GM13977 (cell line): ENCODE results near the gene EGR4.

ENCODE experiments used
- DNase-seq: peaks from one replicate; pipeline ENCODE4 v3.0.0; 2012; ENCODE audit warnings: low spot score
- in situ Hi-C: fragments of 300-500 bp; cut with MboI; formaldehyde crosslinking; loops from one replicate; pipeline ENCODE4 v1.12.0; 2022; ENCODE audit warnings: low sequenced_read_pairs, low pct_unique_long_range_greater_than_20kb, mixed read lengths, inconsistent platforms; ENCODE audit not compliant: unreplicated experiment
- TF ChIP-seq, protein P1 (sequence below): IDR thresholded peaks from 2 replicates; pipeline ENCODE4 v1.5.1; 2012; ENCODE audit warnings: mild to moderate bottlenecking, control low read depth; ENCODE audit not compliant: insufficient read depth; ENCODE audit errors: extremely low read depth, missing control alignments

The EGR4 gene

DNA sequence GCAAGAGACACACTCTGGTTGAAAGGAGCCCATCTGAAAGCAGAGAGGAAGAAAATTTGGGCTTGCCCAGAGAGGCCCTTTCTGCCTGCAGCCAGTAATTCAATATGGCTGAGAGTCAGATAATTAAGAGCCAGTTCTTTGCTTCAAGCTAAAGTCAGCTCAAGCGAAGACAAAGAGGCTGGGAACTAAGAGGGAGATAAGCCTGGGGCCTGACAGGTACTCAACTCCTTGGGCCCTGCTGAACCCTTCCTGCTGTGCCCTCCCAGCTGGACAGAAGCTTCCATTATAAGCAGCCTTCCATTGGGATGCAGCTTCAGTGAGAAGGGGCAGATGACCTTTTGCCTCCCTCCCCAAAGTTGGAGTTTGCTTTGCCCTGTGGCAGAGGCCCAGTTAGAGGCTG is 21.1 kb downstream of the EGR4 start:
- in situ Hi-C loops, result no loop called here
- DNase-seq, result no peak
- TF ChIP-seq, protein P1, sequence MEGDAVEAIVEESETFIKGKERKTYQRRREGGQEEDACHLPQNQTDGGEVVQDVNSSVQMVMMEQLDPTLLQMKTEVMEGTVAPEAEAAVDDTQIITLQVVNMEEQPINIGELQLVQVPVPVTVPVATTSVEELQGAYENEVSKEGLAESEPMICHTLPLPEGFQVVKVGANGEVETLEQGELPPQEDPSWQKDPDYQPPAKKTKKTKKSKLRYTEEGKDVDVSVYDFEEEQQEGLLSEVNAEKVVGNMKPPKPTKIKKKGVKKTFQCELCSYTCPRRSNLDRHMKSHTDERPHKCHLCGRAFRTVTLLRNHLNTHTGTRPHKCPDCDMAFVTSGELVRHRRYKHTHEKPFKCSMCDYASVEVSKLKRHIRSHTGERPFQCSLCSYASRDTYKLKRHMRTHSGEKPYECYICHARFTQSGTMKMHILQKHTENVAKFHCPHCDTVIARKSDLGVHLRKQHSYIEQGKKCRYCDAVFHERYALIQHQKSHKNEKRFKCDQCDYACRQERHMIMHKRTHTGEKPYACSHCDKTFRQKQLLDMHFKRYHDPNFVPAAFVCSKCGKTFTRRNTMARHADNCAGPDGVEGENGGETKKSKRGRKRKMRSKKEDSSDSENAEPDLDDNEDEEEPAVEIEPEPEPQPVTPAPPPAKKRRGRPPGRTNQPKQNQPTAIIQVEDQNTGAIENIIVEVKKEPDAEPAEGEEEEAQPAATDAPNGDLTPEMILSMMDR, result no peak

DNA sequence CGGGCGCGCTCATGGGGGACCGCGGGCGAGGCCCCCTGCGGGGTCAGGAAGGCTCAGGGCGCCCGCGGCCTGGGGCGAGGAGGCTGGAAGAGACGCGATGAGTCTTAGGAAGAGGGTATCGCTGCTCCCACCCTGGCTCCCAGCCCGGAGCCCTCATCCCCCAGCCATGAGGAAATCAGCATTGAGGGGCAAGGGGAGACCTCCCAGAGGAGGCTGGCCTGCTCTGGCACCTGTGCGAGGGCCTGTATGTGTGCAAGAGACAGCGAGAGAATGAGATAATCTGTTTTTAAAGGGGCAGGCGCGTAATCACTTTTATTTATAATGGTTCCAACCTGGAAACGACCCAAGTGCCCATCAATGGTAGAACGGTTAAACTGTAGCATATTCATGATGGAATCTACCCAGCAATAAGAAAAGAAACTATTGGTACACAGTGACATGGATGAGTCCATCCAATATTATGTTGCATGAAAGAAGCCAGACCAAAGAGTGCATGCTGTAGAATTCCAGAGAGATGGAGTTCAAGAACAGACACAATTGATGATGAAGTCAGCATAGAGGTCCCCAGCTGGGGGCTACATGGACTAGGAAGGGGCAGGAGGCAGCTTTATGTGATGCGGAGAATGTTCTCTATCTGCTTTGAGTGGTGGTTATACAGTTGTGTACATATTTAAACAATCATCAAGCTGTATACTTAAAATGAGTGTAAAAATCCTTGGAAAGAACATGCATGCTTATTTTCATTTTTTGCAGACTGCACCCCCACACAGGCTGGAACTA is 23.5 kb downstream of the EGR4 start:
- no peak for DNase-seq
- in situ Hi-C loops, result no loop called here
- TF ChIP-seq, protein P1, result no peak

DNA sequence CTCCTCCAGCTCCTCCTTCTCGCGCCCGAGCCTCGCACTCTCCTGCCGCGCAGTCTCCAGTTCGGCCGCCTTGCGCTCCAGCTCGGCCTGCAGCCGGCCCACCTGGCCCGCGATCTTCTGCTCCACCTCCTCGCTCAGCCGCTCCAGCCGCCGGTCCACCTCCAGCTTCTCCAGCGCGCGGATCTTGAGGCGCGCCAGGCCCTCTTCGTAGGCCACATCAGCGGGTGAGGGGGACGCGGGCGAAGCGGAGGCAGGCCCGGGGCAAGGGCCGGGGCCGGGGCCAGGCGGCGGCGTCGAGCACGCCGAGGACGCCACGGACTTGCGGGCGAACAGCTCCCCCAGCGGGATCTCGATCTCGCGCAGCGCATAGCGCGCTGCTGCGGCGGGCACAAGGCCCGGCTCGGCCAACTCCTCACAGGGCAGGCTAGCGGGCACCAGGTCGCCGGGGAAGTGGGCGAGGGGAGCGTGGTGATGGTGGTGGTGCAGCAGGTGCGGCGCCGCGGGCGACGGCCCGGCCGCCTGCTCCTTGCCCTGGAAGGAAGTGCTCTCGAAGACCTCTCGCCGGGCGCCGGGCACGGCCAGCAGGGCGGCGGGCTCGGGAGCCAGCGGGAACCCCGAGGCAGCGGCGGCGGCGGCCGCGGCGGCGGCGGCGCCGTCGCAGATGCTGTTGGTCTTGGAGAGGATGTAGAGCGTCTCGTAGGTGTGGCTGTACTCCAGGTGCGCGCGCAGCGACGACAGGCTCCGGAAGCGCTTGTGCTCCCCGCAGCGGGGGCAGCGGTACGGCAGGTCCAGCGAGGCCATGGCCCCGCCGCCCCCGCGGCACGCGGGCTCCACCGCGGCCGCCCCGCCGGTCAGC is 24.3 kb downstream of the EGR4 start:
- peak; percentile 96 for DNase-seq
- in situ Hi-C loops, result no loop called here
- TF ChIP-seq, protein P1, result peak; percentile 26

DNA sequence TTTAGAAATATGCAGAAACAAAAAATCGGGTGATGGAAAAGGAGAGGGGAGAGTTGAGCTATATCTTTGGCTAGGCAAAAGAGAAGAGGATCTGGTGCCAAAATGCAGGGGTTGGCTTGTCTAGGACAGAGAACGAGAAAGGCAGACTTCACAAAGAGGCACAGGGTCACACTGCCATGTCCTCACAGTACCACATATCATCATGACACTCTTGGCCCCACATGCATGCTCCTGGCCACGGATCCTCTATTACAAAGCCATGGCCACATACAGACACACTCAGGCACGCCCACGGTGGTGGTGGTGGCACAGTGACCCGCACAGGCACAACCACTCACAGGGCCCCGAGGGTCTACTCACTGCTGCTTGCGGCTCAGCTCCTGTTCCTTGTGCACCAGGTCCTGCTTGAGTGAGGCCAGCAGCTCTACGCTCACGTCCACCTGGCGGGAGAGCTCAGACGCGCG is 24.9 kb downstream of the EGR4 start:
- in situ Hi-C loops, result no loop called here
- TF ChIP-seq, protein P1, result no peak
- no peak for DNase-seq

DNA sequence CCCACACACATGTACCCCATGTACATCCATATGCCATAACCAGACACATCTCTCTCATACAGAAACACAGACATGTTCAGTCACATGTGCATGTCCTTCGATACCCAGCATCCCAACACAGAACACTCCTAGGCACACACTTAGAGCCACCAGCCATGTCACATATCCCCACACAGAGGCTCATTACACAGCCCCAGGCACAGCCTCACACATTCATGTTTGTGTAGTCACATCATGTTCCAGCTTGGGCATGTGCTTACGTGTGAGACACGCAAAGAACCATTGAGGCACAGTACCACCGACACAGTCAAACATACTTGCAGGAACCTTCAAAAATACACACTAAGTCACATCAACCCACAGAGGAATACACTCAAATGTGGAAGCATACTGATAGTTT is 26.3 kb downstream of the EGR4 start:
- DNase-seq, result no peak
- in situ Hi-C loops, result no loop called here
- TF ChIP-seq, protein P1, result no peak

DNA sequence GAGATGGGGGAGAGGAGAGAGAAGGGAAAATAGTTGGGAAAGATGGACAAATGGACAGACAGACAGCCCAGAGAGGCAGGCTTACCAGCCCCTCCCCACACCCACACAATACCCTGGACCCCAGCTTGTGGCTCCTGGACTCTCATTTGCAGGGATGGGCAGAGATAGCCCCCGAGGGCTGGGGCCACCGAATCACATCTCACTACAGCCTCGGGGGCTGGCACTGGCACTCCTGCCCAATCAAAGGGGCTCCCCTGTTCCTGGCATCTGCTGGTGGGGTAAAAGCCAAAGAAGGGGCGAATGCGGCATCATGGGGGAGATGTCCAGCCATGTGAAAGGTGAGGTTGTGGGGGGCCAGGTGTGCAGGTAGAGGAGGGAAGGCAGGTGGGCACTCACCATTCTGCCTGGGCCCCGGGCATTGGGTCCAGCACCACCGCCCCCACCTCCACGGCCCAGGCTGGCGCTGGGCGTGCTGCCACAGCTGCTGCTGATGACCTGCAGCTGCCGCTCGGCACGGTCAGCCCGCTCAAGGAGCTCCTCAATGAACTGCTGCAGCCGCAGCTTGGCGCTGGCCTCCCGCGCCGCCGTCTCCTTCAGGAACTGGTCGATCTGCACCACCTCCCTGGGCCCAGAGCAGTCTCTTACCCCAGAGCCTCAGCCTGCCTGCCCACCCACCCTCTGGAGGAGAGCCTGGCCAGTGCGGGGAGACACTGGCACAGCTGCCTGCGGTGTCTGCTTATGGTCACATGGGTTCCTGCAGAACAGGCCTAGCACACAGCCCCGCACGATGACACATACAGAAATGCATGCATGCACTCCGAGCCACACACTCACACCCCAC is 27.1 kb downstream of the EGR4 start:
- TF ChIP-seq, protein P1, result no peak
- in situ Hi-C loops, result no loop called here
- DNase-seq, result no peak
